ENCODE data around the gene GARNL3.

DNA sequence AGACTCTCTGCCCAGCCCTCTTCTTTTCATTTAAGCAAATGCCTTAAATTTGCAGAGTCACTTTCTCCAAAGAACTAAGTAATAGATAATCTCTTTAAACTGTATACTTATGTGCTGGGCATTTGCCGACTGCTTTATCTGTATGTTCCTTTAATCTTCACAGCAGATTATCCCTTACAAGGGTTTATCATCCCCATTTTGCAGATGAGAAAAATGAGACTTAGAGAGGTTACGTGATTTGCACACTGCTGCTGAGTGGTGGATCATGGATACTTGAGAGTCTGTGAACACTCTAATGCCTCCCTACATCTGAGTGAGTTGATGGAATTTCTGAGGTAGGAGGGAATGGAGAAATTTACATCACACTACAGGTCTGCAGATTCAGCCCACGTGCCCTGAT lies 163.8 kb downstream of the GARNL3 start:
- TF ChIP-seq POLR2AphosphoS5 (IDR thresholded peaks at IDR 0.05), result no peak
- no peak for TF ChIP-seq POLR2A (IDR thresholded peaks at IDR 0.05; ENCODE audit: low read depth)
- TF ChIP-seq, protein P1, sequence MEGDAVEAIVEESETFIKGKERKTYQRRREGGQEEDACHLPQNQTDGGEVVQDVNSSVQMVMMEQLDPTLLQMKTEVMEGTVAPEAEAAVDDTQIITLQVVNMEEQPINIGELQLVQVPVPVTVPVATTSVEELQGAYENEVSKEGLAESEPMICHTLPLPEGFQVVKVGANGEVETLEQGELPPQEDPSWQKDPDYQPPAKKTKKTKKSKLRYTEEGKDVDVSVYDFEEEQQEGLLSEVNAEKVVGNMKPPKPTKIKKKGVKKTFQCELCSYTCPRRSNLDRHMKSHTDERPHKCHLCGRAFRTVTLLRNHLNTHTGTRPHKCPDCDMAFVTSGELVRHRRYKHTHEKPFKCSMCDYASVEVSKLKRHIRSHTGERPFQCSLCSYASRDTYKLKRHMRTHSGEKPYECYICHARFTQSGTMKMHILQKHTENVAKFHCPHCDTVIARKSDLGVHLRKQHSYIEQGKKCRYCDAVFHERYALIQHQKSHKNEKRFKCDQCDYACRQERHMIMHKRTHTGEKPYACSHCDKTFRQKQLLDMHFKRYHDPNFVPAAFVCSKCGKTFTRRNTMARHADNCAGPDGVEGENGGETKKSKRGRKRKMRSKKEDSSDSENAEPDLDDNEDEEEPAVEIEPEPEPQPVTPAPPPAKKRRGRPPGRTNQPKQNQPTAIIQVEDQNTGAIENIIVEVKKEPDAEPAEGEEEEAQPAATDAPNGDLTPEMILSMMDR (IDR thresholded peaks at IDR 0.05), result no peak
